Endothelial cell of hepatic sinusoid (primary cell): ENCODE data around the gene TRMT44.

Source experiments
- in situ Hi-C: cut with HindIII; loops from 2 replicates; pipeline ENCODE4 v1.10.0; 2017; ENCODE audit warnings: low sequenced_read_pairs

Gene TRMT44

GRCh38 chr4:8440492-8441311, at the start of gene TRMT44, which contains the start of gene ACOX3:
Gene TRMT44 (plus strand): TSS chr4:8440777. CDS start chr4:8440823, 46 bp downstream.
Gene ACOX3 (minus strand): TSS chr4:8440723. CDS start chr4:8416521, 24,202 bp downstream.
- in situ Hi-C loops = no loop called here

- in situ Hi-C loops = no loop called here
These were observed 49.5 kb upstream of the TRMT44 start for GRCh38 chr4:8391071-8391470.

GRCh38 chr4:8391972-8392371, 48.6 kb upstream of the TRMT44 start:
- in situ Hi-C loops = no loop called here

GRCh38 chr4:8392591-8393190, 47.9 kb upstream of the TRMT44 start:
- in situ Hi-C loops = no loop called here

- in situ Hi-C loops = no loop called here
These were observed 47.0 kb upstream of the TRMT44 start for GRCh38 chr4:8393593-8394038.

- in situ Hi-C loops = no loop called here
These were observed 46.5 kb upstream of the TRMT44 start for GRCh38 chr4:8394061-8394519.

GRCh38 chr4:8394806-8395205, 45.8 kb upstream of the TRMT44 start:
- in situ Hi-C loops = no loop called here

GRCh38 chr4:8395504-8396296, 44.9 kb upstream of the TRMT44 start:
- in situ Hi-C loops = no loop called here

- in situ Hi-C loops = no loop called here
These were observed 43.7 kb upstream of the TRMT44 start for GRCh38 chr4:8396762-8397406.

GRCh38 chr4:8398347-8398746, 42.2 kb upstream of the TRMT44 start:
- in situ Hi-C loops = no loop called here

GRCh38 chr4:8399298-8399697, 41.3 kb upstream of the TRMT44 start:
- in situ Hi-C loops = no loop called here

GRCh38 chr4:8400632-8401325, 39.8 kb upstream of the TRMT44 start:
- in situ Hi-C loops = loop anchor here (5.0 kb wide), 1 partner anchor 178 kb away; no protein-coding TSS in a partner anchor

- in situ Hi-C loops = loop anchor here (5.0 kb wide), 1 partner anchor 179 kb away; no protein-coding TSS in a partner anchor
These were observed 38.9 kb upstream of the TRMT44 start for GRCh38 chr4:8401665-8402064.

- in situ Hi-C loops = loop anchor here (5.0 kb wide), 1 partner anchor 180 kb away; no protein-coding TSS in a partner anchor
These were observed 38.4 kb upstream of the TRMT44 start for GRCh38 chr4:8402181-8402597.

- in situ Hi-C loops = loop anchor here (5.0 kb wide), 1 partner anchor 180 kb away; no protein-coding TSS in a partner anchor
These were observed 37.9 kb upstream of the TRMT44 start for GRCh38 chr4:8402640-8403039.

- in situ Hi-C loops = loop anchor here (5.0 kb wide), 1 partner anchor 181 kb away; no protein-coding TSS in a partner anchor
These were observed 37.3 kb upstream of the TRMT44 start for GRCh38 chr4:8403173-8403753.

GRCh38 chr4:8403976-8404375, 36.6 kb upstream of the TRMT44 start:
- in situ Hi-C loops = loop anchor here (5.0 kb wide), 1 partner anchor 182 kb away; no protein-coding TSS in a partner anchor

GRCh38 chr4:8404791-8405515, 35.6 kb upstream of the TRMT44 start:
- in situ Hi-C loops = loop anchor here (5.0 kb wide), 2 partner anchors 138 to 183 kb away; partner anchors contain the start of gene HTRA3

GRCh38 chr4:8405516-8405875, 35.1 kb upstream of the TRMT44 start:
- in situ Hi-C loops = loop anchor here (5.0 kb wide), 1 partner anchor 138 kb away; the partner anchor contains the start of gene HTRA3
